Mucosa of descending colon (tissue), 3 donors: ENCODE measurements around the gene NSA2. TPM values are rescaled to one million over a fixed set of nuclear protein-coding genes. Genes with fewer than 3 reads are reported as not detected.
A peak's percentile ranks its signal among the peaks of the same experiment; 100 is the strongest.
"Not testable (repeated sequence)": the region's sequence is repeated elsewhere in the genome, so short reads cannot be mapped to it uniquely, and the experiment has no call there.

ENCODE experiments used
- ATAC-seq: fragments of 200-7000 bp; cut with Tn5 transposase; one replicate; pipeline ENCODE4 v1.9.1; 2020; ENCODE audit warnings: mild to moderate bottlenecking, moderate library complexity
- DNase-seq, 3 donors: peaks; one replicate each; pipeline ENCODE4 v3.0.0-alpha.2; 2020
- H3K36me3 ChIP-seq: fragments of 200-600 bp; one replicate; pipeline ENCODE4 v1.8.0; 2021; ENCODE audit warnings: low read depth, mild to moderate bottlenecking
- H3K4me1 ChIP-seq: fragments of 200-600 bp; one replicate; pipeline ENCODE4 v1.8.0; 2021; ENCODE audit warnings: low read depth, mild to moderate bottlenecking
- H3K4me3 ChIP-seq: fragments of 200-600 bp; one replicate; pipeline ENCODE4 v1.8.0; 2021; ENCODE audit warnings: mild to moderate bottlenecking
- H3K9me3 ChIP-seq: fragments of 200-600 bp; one replicate; pipeline ENCODE4 v1.8.0; 2021; ENCODE audit warnings: mild to moderate bottlenecking
- CTCF ChIP-seq: fragments of 200-600 bp; IDR thresholded peaks from one replicate; pipeline ENCODE4 v1.8.0; 2022; ENCODE audit warnings: antibody characterized with exemption, mild to moderate bottlenecking
- intact Hi-C, 2 donors: fragments of 100-400 bp; cut with DNase I in 1 of 2; cut with micrococcal nuclease in 1 of 2; formaldehyde crosslinking; loops; one replicate each; pipeline versions ENCODE4 v1.11.0 to v1.11.1; 2022; cut with DNase I, micrococcal nuclease
- total RNA-seq, 3 donors: library from RNA; stranded (reverse); fragmentation: NEBNext Ultra II Directional in 2 of 3; extraction: Animal tissue kit (Norgen Biotek cat#: 25700) in 2 of 3; gene quantifications; one replicate each; pipeline versions ENCODE4 v1.2.1 to v1.2.4, GENCODE V29; 2021 to 2023
- donor health status: DM: no; HTN: no; CAD: no; lungs with moderate emphysema.
- donor health status: DM: no; HTN: no; CAD: no.
- donor health status: DM: no; HTN: yes; CAD: no.

Gene NSA2
- total RNA-seq, 3 donors from 2014 or later = 48.6 to 62.6 (median 49.9) TPM

GRCh38 chr5:74738406-74738805 is 28.6 kb upstream of the NSA2 start:
- H3K4me3 ChIP-seq = no peak overlapping the region
- intact Hi-C loops = no loop called here
- H3K4me1 ChIP-seq = no peaks in the 10 kb centered on the region
- no peak for ATAC-seq
- no peak for DNase-seq
- TF ChIP-seq CTCF = no peak
- no peaks in the 10 kb centered on the region for H3K9me3 ChIP-seq
- H3K36me3 ChIP-seq = peaks cover 6% of the 10 kb centered on the region

- H3K4me1 ChIP-seq, intact Hi-C loops, DNase-seq, H3K9me3 ChIP-seq, ATAC-seq, H3K4me3 ChIP-seq, H3K36me3 ChIP-seq: not testable (repeated sequence)
Observed at GRCh38 chr5:74748742-74749141, 18.3 kb upstream of the NSA2 start.

- TF ChIP-seq CTCF = no peak
- Histone ChIP-seq H3K4me1 (peaks cover 15% of the 10 kb centered on the region), H3K4me3 (no peak overlapping the region), H3K9me3 (no peaks in the 10 kb centered on the region), H3K36me3 (no peaks in the 10 kb centered on the region)
- intact Hi-C loops = no loop called here
- no peak for ATAC-seq
- DNase-seq = no peak
Observed at GRCh38 chr5:74761241-74761640, 5.8 kb upstream of the NSA2 start.

GRCh38 chr5:74762599-74762998 is 4.5 kb upstream of the NSA2 start:
- intact Hi-C loops = no loop called here

GRCh38 chr5:74763504-74763903 is 3.5 kb upstream of the NSA2 start:
- Histone ChIP-seq H3K4me3 (no peak overlapping the region), H3K36me3 (no peaks in the 10 kb centered on the region), H3K9me3 (no peaks in the 10 kb centered on the region), H3K4me1 (peaks cover 25% of the 10 kb centered on the region)
- TF ChIP-seq CTCF = no peak
- DNase-seq (no peak), ATAC-seq (no peak)
- intact Hi-C loops = no loop called here

More at GRCh38 chr5:74762599-74762998, 4.5 kb upstream of the NSA2 start:
- no peak overlapping the region for H3K4me3 ChIP-seq
- ATAC-seq (no peak), DNase-seq (no peak)
- no peaks in the 10 kb centered on the region for H3K36me3 ChIP-seq
- no peak for TF ChIP-seq CTCF
- peaks cover 18% of the 10 kb centered on the region for H3K4me1 ChIP-seq
- H3K9me3 ChIP-seq = no peaks in the 10 kb centered on the region

- Histone ChIP-seq H3K4me1 (peaks cover 25% of the 10 kb centered on the region), H3K36me3 (no peaks in the 10 kb centered on the region), H3K9me3 (no peaks in the 10 kb centered on the region), H3K4me3 (no peak overlapping the region)
- peak in 1 of 3 donors; percentile 10 for DNase-seq
- TF ChIP-seq CTCF = no peak
- intact Hi-C loops = loop anchor here in 1 of 2 donors (5.0 kb wide), 1 partner anchor 137 kb away; no protein-coding TSS in a partner anchor
- peak; percentile 41 for ATAC-seq
Observed at GRCh38 chr5:74765201-74765600, 1.8 kb upstream of the NSA2 start.
